OCI-LY7 (cell line): ENCODE results near the gene ADGRG4. TPM values are rescaled to one million over a fixed set of nuclear protein-coding genes. Genes with fewer than 3 reads are reported as not detected.

Experiments
- BruUV-seq: library from RNA; stranded (reverse); fragments of 400-500 nt; replicated peaks from 2 replicates; lab custom pipeline; 2021; lab: Mats Ljungman, UMichigan
- CTCF ChIA-PET: fragments of 300-600 bp; sonication (Branson Sonifier 250); formaldehyde crosslinking; loops from one replicate; lab custom pipeline; 2022; ENCODE audit warnings: antibody characterized with exemption; ENCODE audit not compliant: unreplicated experiment; lab: Charles Lee
- POLR2A ChIA-PET: fragments of 300-600 bp; sonication (Branson Sonifier 250); formaldehyde crosslinking; loops from one replicate; lab custom pipeline; 2022; ENCODE audit warnings: antibody characterized with exemption; lab: Charles Lee
- DNase-seq: peaks from one replicate; pipeline ENCODE4 v3.0.0-alpha.2; 2015; ENCODE audit warnings: low spot score
- H2AFZ ChIP-seq: fragments of 200-600 bp; sonication (generic), shearing (Covaris generic); 2 replicates; pipeline ENCODE4 v1.6.1; 2014; ENCODE audit warnings: mild to moderate bottlenecking, antibody characterized with exemption, low read length, moderate library complexity
- H3K27ac ChIP-seq: fragments of 200-600 bp; sonication (generic); 2 replicates; pipeline ENCODE4 v1.5.1; 2014; ENCODE audit warnings: mixed run types, low read depth, mild to moderate bottlenecking, moderate library complexity, low read length, inconsistent platforms; ENCODE audit not compliant: poor library complexity, severe bottlenecking
- H3K36me3 ChIP-seq: fragments of 200-600 bp; sonication (generic); 2 replicates; pipeline ENCODE4 v1.6.1; 2014; ENCODE audit warnings: mild to moderate bottlenecking, antibody characterized with exemption, low read length, moderate library complexity, mixed read lengths; ENCODE audit not compliant: insufficient read depth
- H3K4me1 ChIP-seq: fragments of 200-600 bp; sonication (generic); 2 replicates; pipeline ENCODE4 v1.5.1; 2014; ENCODE audit warnings: mild to moderate bottlenecking, low read length; ENCODE audit not compliant: insufficient read depth, poor library complexity, severe bottlenecking
- H3K4me2 ChIP-seq: fragments of 200-600 bp; sonication (generic); 2 replicates; pipeline ENCODE4 v1.6.1; 2014; ENCODE audit warnings: mild to moderate bottlenecking, low read length
- H3K4me3 ChIP-seq: fragments of 200-600 bp; sonication (generic); 2 replicates; pipeline ENCODE4 v1.5.1; 2014; ENCODE audit warnings: mild to moderate bottlenecking, low read depth, low read length; ENCODE audit not compliant: poor library complexity, severe bottlenecking
- H3K79me2 ChIP-seq: fragments of 200-600 bp; sonication (generic); 2 replicates; pipeline ENCODE4 v1.6.1; 2016; ENCODE audit warnings: low read depth, mild to moderate bottlenecking, low read length, moderate library complexity, mixed read lengths; ENCODE audit not compliant: insufficient read depth
- H3K9me2 ChIP-seq: fragments of 200-600 bp; sonication (generic); 2 replicates; pipeline ENCODE4 v1.6.1; 2016; ENCODE audit warnings: mild to moderate bottlenecking, low read length, mixed read lengths; ENCODE audit not compliant: insufficient read depth
- H3K9me3 ChIP-seq: fragments of 200-600 bp; sonication (generic); 2 replicates; pipeline ENCODE4 v1.6.1; 2014; ENCODE audit warnings: mild to moderate bottlenecking, mixed run types, low read length, mixed read lengths
- H4K20me1 ChIP-seq: fragments of 200-600 bp; sonication (generic); 2 replicates; pipeline ENCODE4 v1.6.1; 2014; ENCODE audit warnings: mild to moderate bottlenecking, antibody characterized with exemption, low read length, moderate library complexity, mixed read lengths; ENCODE audit not compliant: insufficient read depth
- CTCF ChIP-seq: fragments of 200-600 bp; sonication (generic); conservative IDR thresholded peaks from 2 replicates; pipeline ENCODE4 v1.5.1; 2014; ENCODE audit warnings: mild to moderate bottlenecking, antibody characterized with exemption, low read length, moderate library complexity, mixed read lengths
- EZH2phosphoT487 ChIP-seq: fragments of 200-600 bp; sonication (generic); IDR thresholded peaks from 2 replicates; pipeline ENCODE4 v1.6.1; 2018; ENCODE audit warnings: low read depth, borderline replicate concordance, mild to moderate bottlenecking, mixed run types, antibody characterized with exemption, low read length, moderate library complexity, mixed read lengths
- intact Hi-C: fragments of 100-400 bp; cut with micrococcal nuclease; formaldehyde crosslinking; loops from one replicate; pipeline ENCODE4 v1.10.0; 2022; ENCODE audit not compliant: unreplicated experiment
- total RNA-seq, 2 experiments: library from RNA; depleted of rRNA in 1 of 2; stranded (reverse); fragments of >200 nt in 1 of 2; shearing (Covaris generic) in 1 of 2; gene quantifications; 2 replicates each; pipeline ENCODE4 v1.2.3, GENCODE V29; 2014 to 2022

ADGRG4 gene
- total RNA-seq, 2 experiments from 2014 or later = not detected

DNA sequence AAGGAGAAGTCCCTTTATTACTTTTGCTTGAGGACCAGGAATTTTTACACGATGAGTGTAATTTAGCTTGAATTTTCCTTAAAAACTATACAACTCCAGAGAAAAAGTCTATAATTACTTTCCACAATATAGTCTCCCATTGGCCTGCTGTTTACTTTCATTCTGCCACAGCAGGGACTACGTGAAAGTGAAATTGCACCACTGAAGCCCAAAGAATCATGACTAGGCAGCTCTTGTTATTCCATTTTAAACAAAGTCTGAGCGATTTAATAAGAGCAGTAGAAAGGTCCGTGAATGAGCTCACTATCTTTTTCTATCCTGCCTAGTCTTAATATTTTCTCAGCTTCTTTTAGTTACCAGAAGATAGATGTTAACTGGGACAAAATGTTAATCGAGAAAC, 68.6 kb downstream of the ADGRG4 start:
- no peak for TF ChIP-seq CTCF
- no peak for TF ChIP-seq EZH2phosphoT487
- POLR2A ChIA-PET = no interaction called here
- DNase-seq = no peak

DNA sequence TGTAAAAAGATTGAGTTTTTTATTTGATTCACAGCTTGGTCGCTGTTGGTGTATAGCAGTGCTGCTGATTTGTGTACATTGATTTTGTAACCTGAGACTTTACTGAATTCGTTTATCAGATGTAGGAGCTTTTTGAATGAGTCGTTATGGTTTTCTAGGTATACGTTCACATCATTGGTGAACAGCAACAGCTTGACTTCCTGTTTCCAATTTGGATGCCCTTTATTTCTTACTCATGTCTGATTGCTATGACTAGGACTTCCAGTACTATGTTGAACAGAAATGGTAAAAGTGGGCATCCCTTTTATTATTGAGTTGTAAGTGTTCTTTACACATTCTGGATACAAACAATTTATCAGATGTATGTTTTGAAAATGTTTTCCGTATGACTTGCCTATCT, 76.0 kb downstream of the ADGRG4 start:
- ChIA-PET CTCF (no interaction called here), POLR2A (no interaction called here)
- Histone ChIP-seq H3K27ac (no peak overlapping the region), H3K4me3 (no peak overlapping the region), H3K79me2 (no peaks in the 10 kb centered on the region), H3K9me2 (no peaks in the 10 kb centered on the region), H3K4me2 (no peak overlapping the region), H3K36me3 (no peaks in the 10 kb centered on the region), H3K4me1 (no peaks in the 10 kb centered on the region), H4K20me1 (no peaks in the 10 kb centered on the region), H3K9me3 (no peaks in the 10 kb centered on the region), H2AFZ (no peak overlapping the region)
- intact Hi-C loops = no loop called here
- BruUV-seq = no TSS peak
- TF ChIP-seq EZH2phosphoT487 (no peak), CTCF (no peak)
- DNase-seq = no peak

More for the DNA sequence above, 68.6 kb downstream of the ADGRG4 start:
- H3K4me1 ChIP-seq = no peaks in the 10 kb centered on the region
- H2AFZ ChIP-seq = no peak overlapping the region
- no peaks in the 10 kb centered on the region for H3K79me2 ChIP-seq
- no peaks in the 10 kb centered on the region for H3K9me2 ChIP-seq
- H3K27ac ChIP-seq = no peak overlapping the region
- CTCF ChIA-PET = no interaction called here
- no peaks in the 10 kb centered on the region for H3K9me3 ChIP-seq
- intact Hi-C loops = no loop called here
- H3K36me3 ChIP-seq = no peaks in the 10 kb centered on the region
- no TSS peak for BruUV-seq
- no peak overlapping the region for H3K4me3 ChIP-seq
- no peak overlapping the region for H3K4me2 ChIP-seq
- H4K20me1 ChIP-seq = no peaks in the 10 kb centered on the region

DNA sequence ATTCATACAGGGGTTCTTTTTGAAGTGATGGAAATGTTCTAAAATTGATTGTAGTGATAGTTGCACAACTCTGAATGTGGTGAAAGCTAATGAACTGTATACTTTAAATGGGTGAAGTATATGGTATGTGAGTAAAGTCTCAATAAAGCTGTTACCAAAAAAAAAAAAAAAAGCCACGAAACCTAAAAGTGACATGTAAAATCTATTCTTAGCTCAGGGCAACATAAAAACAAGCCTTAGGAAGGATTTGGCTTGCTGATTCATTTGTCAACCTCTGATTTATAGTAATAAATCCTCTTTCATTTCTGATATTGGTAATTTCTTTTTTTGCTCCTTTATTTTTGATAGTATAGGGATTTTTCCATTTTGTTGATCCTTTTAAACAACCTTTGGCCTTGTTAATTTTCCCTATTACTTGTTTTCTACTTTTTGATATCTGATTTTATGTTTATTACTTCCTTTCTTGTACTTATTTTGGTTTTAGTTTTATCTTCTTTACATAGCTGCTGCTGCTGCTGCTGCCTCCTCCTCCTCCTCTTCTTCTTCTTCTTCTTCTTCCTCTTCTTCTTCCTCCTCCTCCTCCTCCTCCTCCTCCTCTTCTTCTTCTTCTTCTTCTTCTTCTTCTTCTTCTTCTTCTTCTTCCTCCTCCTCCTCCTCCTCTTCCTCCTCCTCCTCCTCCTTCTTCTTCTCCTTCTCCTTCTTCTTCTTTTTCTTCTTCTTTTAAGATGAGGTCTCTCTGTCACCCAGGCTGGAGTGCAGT, 79.4 kb downstream of the ADGRG4 start:
- Histone ChIP-seq H2AFZ (no peak overlapping the region), H3K36me3 (no peaks in the 10 kb centered on the region), H3K9me2 (no peaks in the 10 kb centered on the region), H4K20me1 (no peaks in the 10 kb centered on the region), H3K4me2 (no peak overlapping the region), H3K4me3 (no peak overlapping the region), H3K4me1 (no peaks in the 10 kb centered on the region), H3K9me3 (no peaks in the 10 kb centered on the region), H3K27ac (no peak overlapping the region), H3K79me2 (no peaks in the 10 kb centered on the region)
- intact Hi-C loops = no loop called here
- POLR2A ChIA-PET = no interaction called here
- no TSS peak for BruUV-seq
- DNase-seq = no peak
- TF ChIP-seq EZH2phosphoT487 = no peak
- CTCF ChIA-PET = no interaction called here
